Tibial nerve (tissue), 4 donors: ENCODE measurements around the gene YIPF4.

ENCODE experiments used
- EP300 ChIP-seq, 2 donors: sonication (generic); formaldehyde crosslinking; IDR thresholded peaks; one replicate each; pipeline ENCODE4 v1.6.1; 2017; ENCODE audit warnings: antibody characterized with exemption in 2 of 2, mild to moderate bottlenecking in 1 of 2
- POLR2A ChIP-seq, 2 donors: fragments of 450-650 bp; IDR thresholded peaks; one replicate each; pipeline ENCODE4 v1.6.1; 2017; ENCODE audit warnings: antibody characterized with exemption in 2 of 2, mild to moderate bottlenecking in 2 of 2, moderate library complexity in 2 of 2
- TF ChIP-seq, protein P1 (sequence below), 5 experiments: fragments of 200-600 bp in 3 of 5; fragments of 450-650 bp in 2 of 5; sonication (generic) in 3 of 5; IDR thresholded peaks; one replicate each; pipeline ENCODE4 v1.5.1; 2016 to 2019; ENCODE audit warnings: antibody characterized with exemption in 5 of 5, mild to moderate bottlenecking in 3 of 5, moderate library complexity in 2 of 5

- TF ChIP-seq, protein P1, sequence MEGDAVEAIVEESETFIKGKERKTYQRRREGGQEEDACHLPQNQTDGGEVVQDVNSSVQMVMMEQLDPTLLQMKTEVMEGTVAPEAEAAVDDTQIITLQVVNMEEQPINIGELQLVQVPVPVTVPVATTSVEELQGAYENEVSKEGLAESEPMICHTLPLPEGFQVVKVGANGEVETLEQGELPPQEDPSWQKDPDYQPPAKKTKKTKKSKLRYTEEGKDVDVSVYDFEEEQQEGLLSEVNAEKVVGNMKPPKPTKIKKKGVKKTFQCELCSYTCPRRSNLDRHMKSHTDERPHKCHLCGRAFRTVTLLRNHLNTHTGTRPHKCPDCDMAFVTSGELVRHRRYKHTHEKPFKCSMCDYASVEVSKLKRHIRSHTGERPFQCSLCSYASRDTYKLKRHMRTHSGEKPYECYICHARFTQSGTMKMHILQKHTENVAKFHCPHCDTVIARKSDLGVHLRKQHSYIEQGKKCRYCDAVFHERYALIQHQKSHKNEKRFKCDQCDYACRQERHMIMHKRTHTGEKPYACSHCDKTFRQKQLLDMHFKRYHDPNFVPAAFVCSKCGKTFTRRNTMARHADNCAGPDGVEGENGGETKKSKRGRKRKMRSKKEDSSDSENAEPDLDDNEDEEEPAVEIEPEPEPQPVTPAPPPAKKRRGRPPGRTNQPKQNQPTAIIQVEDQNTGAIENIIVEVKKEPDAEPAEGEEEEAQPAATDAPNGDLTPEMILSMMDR (IDR thresholded peaks at IDR 0.05): no peak
- TF ChIP-seq EP300 (IDR thresholded peaks at IDR 0.05): no peak
- TF ChIP-seq POLR2A (IDR thresholded peaks at IDR 0.05): no peak
Measured at GRCh38 chr2:32342801-32343200, 65.1 kb downstream of the YIPF4 start.
